Natural killer cell (primary cell): ENCODE measurements around the gene FAAP100. TPM values are rescaled to one million over a fixed set of nuclear protein-coding genes. Genes with fewer than 3 reads are reported as not detected.

Experiments used
- ATAC-seq, 3 donors: fragments of 150-1000 bp in 2 of 3; fragments of 200-7000 bp in 1 of 3; cut with Tn5 transposase; 1 replicate in 1 of 3; 2 replicates in 2 of 3; pipeline ENCODE4 v1.10.0; 2021; ENCODE audit warnings: mild to moderate bottlenecking in 2 of 3, moderate library complexity in 2 of 3
- DNase-seq, 2 donors: peaks; one replicate each; pipeline versions ENCODE4 v3.0.0 to v3.0.0-alpha.2; 2013 to 2021; ENCODE audit warnings: mixed read lengths in 1 of 2
- H3K27ac ChIP-seq: one replicate; pipeline ENCODE4 v1.5.1; 2013; ENCODE audit warnings: mild to moderate bottlenecking, low read length
- H3K27me3 ChIP-seq: one replicate; pipeline ENCODE4 v1.6.1; 2013; ENCODE audit warnings: low read length; ENCODE audit not compliant: control insufficient read depth, insufficient read depth
- H3K36me3 ChIP-seq: one replicate; pipeline ENCODE4 v1.6.1; 2013; ENCODE audit warnings: low read length; ENCODE audit not compliant: control insufficient read depth, insufficient read depth
- H3K4me1 ChIP-seq: one replicate; pipeline ENCODE4 v1.6.1; 2013; ENCODE audit warnings: low read length; ENCODE audit not compliant: control insufficient read depth, insufficient read depth
- H3K4me3 ChIP-seq: one replicate; pipeline ENCODE4 v1.5.1; 2013; ENCODE audit warnings: low read length
- H3K9me3 ChIP-seq: one replicate; pipeline ENCODE4 v1.6.1; 2013; ENCODE audit warnings: low read length; ENCODE audit not compliant: control insufficient read depth, insufficient read depth
- H3K27ac Mint-ChIP-seq, 2 donors: one replicate each; pipeline ENCODE4 v1.8.0; 2022; ENCODE audit warnings: mild to moderate bottlenecking in 2 of 2, mixed read lengths in 2 of 2, moderate library complexity in 1 of 2
- H3K27me3 Mint-ChIP-seq, 2 donors: one replicate each; pipeline ENCODE4 v1.8.0; 2022; ENCODE audit warnings: low read depth in 2 of 2, mixed read lengths in 2 of 2
- H3K36me3 Mint-ChIP-seq: one replicate; pipeline ENCODE4 v1.8.0; 2022; ENCODE audit warnings: mixed read lengths
- H3K4me1 Mint-ChIP-seq, 2 donors: one replicate each; pipeline ENCODE4 v1.8.0; 2022; ENCODE audit warnings: mixed read lengths in 2 of 2
- H3K4me3 Mint-ChIP-seq: one replicate; pipeline ENCODE4 v1.8.0; 2022; ENCODE audit warnings: mild to moderate bottlenecking, moderate library complexity, mixed read lengths
- H3K9me3 Mint-ChIP-seq, 2 donors: one replicate each; pipeline ENCODE4 v1.8.0; 2022; ENCODE audit warnings: mixed read lengths in 2 of 2
- WGBS: methylation state at CpG from one replicate; pipeline ENCODE4 v1.1.7; 2013; ENCODE audit warnings: missing lambda C conversion rate; ENCODE audit not compliant: insufficient coverage; 5-methylcytosine and 5-hydroxymethylcytosine counted together
- intact Hi-C: fragments of 100-400 bp; cut with micrococcal nuclease; formaldehyde crosslinking; loops from one replicate; pipeline ENCODE4 v1.14.2; 2022
- total RNA-seq, 4 donors: library from RNA; stranded (reverse); fragments of 120-200 nt in 1 of 4; gene quantifications; one replicate each; pipeline versions ENCODE4 v1.2.3 to v1.2.4, GENCODE V29; 2013 to 2022
- TF ChIP-seq, protein P1 (sequence below): fragments of 200-600 bp; IDR thresholded peaks from one replicate; pipeline ENCODE4 v1.8.0; 2022; ENCODE audit warnings: antibody characterized with exemption

The FAAP100 gene
- total RNA-seq, 3 donors from 2014 or later (not counting 1 experiment from before 2014, with no cell fraction given): 31.8 to 34.5 (median 33.1) TPM

DNA sequence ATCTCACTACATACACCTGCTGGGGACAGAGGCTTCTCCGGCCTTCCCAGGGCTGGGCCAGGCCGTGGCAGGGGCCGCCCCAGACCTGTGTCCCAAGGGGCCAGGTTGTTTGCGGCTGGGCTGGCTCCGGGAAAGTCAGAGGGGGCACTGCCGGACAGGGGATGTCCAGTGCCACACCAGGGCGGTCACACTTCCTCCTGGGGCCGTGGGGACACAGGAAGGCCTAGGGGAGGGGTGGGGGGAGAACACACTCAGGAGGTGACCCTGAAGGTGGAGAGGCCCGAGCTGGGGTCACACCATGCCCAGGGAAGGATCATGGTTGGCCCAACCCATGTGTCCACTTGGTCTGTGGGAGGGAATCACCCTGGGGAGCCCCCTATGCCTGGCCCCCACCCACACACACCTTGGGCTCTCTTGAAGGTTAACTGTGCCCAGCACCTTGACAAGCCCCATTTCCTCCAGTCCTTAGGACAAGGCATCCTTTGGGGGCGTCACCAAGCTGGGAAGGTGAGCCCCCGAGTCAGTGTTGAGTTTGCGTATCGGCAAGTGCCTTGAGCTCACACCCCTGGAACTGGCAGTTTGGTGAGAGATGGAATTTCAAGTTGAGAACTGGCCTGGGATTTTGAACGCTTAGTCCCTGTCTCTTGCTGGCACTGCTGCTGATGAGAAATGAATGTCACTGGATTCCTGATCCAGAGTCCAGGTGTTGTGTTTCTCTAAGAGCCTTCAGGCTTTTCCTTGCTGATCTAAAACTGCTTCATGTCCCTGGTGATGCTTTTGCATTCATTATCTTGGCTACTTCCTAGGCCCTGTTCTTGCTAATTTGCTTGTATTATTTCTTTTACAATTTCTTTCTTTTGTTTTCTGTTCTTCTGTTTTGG is 31.9 kb downstream of the FAAP100 start:
- H3K27ac Mint-ChIP-seq: no peak overlapping the region
- H3K4me3 ChIP-seq: no peak overlapping the region
- intact Hi-C loops: no loop called here
- WGBS: 79% methylated on average over 14 of the region's 14 CpGs
- H3K27me3 ChIP-seq: peaks cover 10% of the 10 kb centered on the region
- H3K4me3 Mint-ChIP-seq: peak overlapping the region; percentile 59
- peaks cover 14 to 26% of the 10 kb centered on the region in 2 donors for H3K4me1 Mint-ChIP-seq
- no peaks in the 10 kb centered on the region for H3K36me3 ChIP-seq
- no peaks in the 10 kb centered on the region for H3K36me3 Mint-ChIP-seq
- H3K27ac ChIP-seq: no peak overlapping the region
- H3K9me3 ChIP-seq: no peaks in the 10 kb centered on the region
- peaks cover 0 to 2% of the 10 kb centered on the region in 2 donors for H3K27me3 Mint-ChIP-seq
- H3K9me3 Mint-ChIP-seq: no peaks in the 10 kb centered on the region
- H3K4me1 ChIP-seq: peaks cover 51% of the 10 kb centered on the region
- ATAC-seq: no peak
- TF ChIP-seq, protein P1, sequence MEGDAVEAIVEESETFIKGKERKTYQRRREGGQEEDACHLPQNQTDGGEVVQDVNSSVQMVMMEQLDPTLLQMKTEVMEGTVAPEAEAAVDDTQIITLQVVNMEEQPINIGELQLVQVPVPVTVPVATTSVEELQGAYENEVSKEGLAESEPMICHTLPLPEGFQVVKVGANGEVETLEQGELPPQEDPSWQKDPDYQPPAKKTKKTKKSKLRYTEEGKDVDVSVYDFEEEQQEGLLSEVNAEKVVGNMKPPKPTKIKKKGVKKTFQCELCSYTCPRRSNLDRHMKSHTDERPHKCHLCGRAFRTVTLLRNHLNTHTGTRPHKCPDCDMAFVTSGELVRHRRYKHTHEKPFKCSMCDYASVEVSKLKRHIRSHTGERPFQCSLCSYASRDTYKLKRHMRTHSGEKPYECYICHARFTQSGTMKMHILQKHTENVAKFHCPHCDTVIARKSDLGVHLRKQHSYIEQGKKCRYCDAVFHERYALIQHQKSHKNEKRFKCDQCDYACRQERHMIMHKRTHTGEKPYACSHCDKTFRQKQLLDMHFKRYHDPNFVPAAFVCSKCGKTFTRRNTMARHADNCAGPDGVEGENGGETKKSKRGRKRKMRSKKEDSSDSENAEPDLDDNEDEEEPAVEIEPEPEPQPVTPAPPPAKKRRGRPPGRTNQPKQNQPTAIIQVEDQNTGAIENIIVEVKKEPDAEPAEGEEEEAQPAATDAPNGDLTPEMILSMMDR: no peak
- DNase-seq: no peak

DNA sequence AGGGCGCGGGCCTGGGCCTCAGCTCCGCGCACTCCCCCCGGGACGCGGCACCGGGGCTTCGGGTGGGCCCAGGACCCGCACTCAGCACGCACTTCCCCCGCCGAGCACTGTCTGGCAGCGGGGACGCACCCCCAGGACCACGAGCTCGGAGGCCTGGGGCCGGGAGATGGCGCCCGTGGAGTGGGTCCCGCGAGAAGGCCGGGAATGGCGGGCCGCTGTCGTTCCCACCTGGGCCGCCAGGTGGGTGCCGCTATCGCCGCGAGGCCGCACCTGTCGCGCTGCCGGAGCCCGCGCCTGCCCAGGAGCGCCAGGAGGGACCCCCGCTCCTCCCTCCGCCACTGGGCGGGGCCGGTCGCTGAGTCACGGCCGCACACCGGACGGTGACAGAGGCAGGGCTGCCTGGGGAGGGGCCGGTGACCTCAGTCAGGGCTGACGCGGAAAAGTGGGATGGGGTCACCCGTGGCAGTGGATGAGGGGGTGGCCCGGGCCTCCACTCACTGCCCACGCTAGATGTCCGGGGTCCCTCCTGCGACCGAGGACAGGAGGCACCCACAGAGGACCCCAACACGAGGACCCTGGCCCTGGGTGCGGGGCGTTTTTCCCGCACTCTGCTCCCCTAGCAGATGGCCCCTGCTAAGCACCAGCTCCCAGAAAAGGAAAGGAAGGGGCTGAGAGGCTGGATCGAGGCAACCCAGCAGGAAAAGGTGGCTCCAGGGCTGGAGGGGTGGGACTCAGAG is 32.7 kb downstream of the FAAP100 start:
- Histone ChIP-seq H3K36me3 (no peaks in the 10 kb centered on the region), H3K4me3 (peak overlapping the region; percentile 38), H3K27me3 (peaks cover 10% of the 10 kb centered on the region), H3K27ac (peak overlapping the region; percentile 46), H3K4me1 (peaks cover 53% of the 10 kb centered on the region), H3K9me3 (no peaks in the 10 kb centered on the region)
- H3K27ac Mint-ChIP-seq: peak overlapping the region in 1 of 2 donors; percentile 45
- peak overlapping the region; percentile 37 for H3K4me3 Mint-ChIP-seq
- no peaks in the 10 kb centered on the region for H3K36me3 Mint-ChIP-seq
- intact Hi-C loops: loop anchor here (2.0 to 10.0 kb wide), 2 partner anchors 33 to 85 kb away; partner anchors contain the start of gene FAAP100
- WGBS: 4% methylated on average over 61 of the region's 61 CpGs
- H3K4me1 Mint-ChIP-seq: peaks cover 16 to 30% of the 10 kb centered on the region in 2 donors
- DNase-seq (peak; percentile 59 to 86), ATAC-seq (peak; percentile 41 to 61 (median 52))
- H3K27me3 Mint-ChIP-seq: no peaks in the 10 kb centered on the region
- TF ChIP-seq, protein P1: peak; percentile 45
- H3K9me3 Mint-ChIP-seq: no peaks in the 10 kb centered on the region

DNA sequence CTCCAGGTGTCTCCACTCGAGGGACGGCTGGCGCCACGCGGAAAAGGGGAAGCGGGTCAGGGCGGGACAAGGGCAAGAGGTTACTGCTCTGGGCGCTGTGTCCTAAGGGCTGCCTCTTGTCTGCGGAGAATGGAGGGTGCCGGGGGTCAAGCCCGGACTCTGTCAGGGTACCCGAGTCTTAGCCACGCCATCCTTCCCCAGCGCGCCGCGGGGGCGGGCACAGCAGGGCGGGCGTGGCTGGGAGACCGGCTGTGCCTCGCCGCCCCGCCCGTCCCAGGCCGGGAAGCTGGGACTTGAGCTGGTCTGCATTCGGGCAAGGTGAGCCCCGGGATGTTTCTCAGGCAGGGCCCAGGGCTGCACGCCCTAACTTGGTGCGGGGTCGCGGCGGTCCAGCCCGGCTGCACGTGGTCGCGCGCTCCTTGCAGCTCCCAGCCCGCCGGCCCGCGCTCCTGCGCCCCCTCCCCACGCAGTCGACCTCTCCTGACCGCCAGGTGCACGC is 33.3 kb downstream of the FAAP100 start:
- DNase-seq (peak in 1 of 2 donors; percentile 46), ATAC-seq (no peak)
- H3K9me3 ChIP-seq: no peaks in the 10 kb centered on the region
- Mint-ChIP-seq H3K9me3 (no peaks in the 10 kb centered on the region), H3K4me3 (peak overlapping the region; percentile 17), H3K27ac (no peak overlapping the region), H3K27me3 (no peaks in the 10 kb centered on the region), H3K4me1 (peaks cover 17 to 30% of the 10 kb centered on the region in 2 donors), H3K36me3 (no peaks in the 10 kb centered on the region)
- no peak overlapping the region for H3K4me3 ChIP-seq
- TF ChIP-seq, protein P1: no peak
- peaks cover 5% of the 10 kb centered on the region for H3K27me3 ChIP-seq
- H3K4me1 ChIP-seq: peaks cover 58% of the 10 kb centered on the region
- no peaks in the 10 kb centered on the region for H3K36me3 ChIP-seq
- no peak overlapping the region for H3K27ac ChIP-seq
- intact Hi-C loops: loop anchor here (2.0 to 10.0 kb wide), 2 partner anchors 34 to 86 kb away; partner anchors contain the start of gene FAAP100
- 5% methylated on average over 47 of the region's 47 CpGs for WGBS
